Liver (tissue), 9 donors: ENCODE data around the gene PHIP. TPM values are rescaled to one million over a fixed set of nuclear protein-coding genes. Genes with fewer than 3 reads are reported as not detected.
"Not testable (repeated sequence)": the region's sequence is repeated elsewhere in the genome, so short reads cannot be mapped to it uniquely, and the experiment has no call there.

ENCODE experiments used
- DNase-seq: peaks from one replicate; pipeline ENCODE4 v3.0.0-alpha.2; 2017; ENCODE audit warnings: low spot score
- H3K27ac ChIP-seq, 2 donors: one replicate each; pipeline ENCODE4 v1.7.0; 2013; ENCODE audit warnings: inconsistent platforms in 2 of 2, low read length in 2 of 2, control low read depth in 1 of 2, low read depth in 1 of 2, mild to moderate bottlenecking in 1 of 2
- H3K27me3 ChIP-seq, 4 donors: one replicate each; pipeline versions ENCODE4 v1.6.1 to v1.7.0; 2013; ENCODE audit warnings: low read length in 3 of 4, inconsistent platforms in 1 of 4, mild to moderate bottlenecking in 1 of 4, moderate library complexity in 1 of 4; ENCODE audit not compliant: control insufficient read depth in 4 of 4, insufficient read depth in 4 of 4
- H3K36me3 ChIP-seq, 4 donors: one replicate each; pipeline versions ENCODE4 v1.6.1 to v1.7.0; 2013; ENCODE audit warnings: low read length in 3 of 4, mild to moderate bottlenecking in 3 of 4, low read depth in 1 of 4, moderate library complexity in 1 of 4; ENCODE audit not compliant: control insufficient read depth in 4 of 4, insufficient read depth in 3 of 4
- H3K4me1 ChIP-seq, 4 donors: one replicate each; pipeline versions ENCODE4 v1.6.1 to v1.7.0; 2013; ENCODE audit warnings: low read length in 3 of 4, mild to moderate bottlenecking in 3 of 4, moderate library complexity in 1 of 4; ENCODE audit not compliant: control insufficient read depth in 4 of 4, insufficient read depth in 4 of 4
- H3K4me3 ChIP-seq, 3 donors: one replicate each; pipeline versions ENCODE4 v1.6.1 to v1.7.0; 2013; ENCODE audit warnings: low read length in 3 of 3, control low read depth in 1 of 3, low read depth in 1 of 3, mild to moderate bottlenecking in 1 of 3
- H3K9ac ChIP-seq, 2 donors: one replicate each; pipeline ENCODE4 v1.7.0; 2013; ENCODE audit warnings: low read length in 2 of 2, mild to moderate bottlenecking in 2 of 2, moderate library complexity in 2 of 2, control low read depth in 1 of 2, low read depth in 1 of 2
- H3K9me3 ChIP-seq, 4 donors: one replicate each; pipeline versions ENCODE4 v1.6.1 to v1.7.0; 2013; ENCODE audit warnings: low read length in 3 of 4; ENCODE audit not compliant: control insufficient read depth in 4 of 4
- CTCF ChIP-seq: fragments of 150-350 bp; IDR thresholded peaks from 2 replicates; pipeline ENCODE4 v1.5.1; 2017; ENCODE audit warnings: improper control_type of control experiment, low read depth, low read length; ENCODE audit not compliant: missing input control
- EGR1 ChIP-seq, 2 donors: IDR thresholded peaks; 2 replicates each; pipeline ENCODE4 v1.6.1; 2016 to 2018; ENCODE audit warnings: antibody characterized with exemption in 2 of 2, low read depth in 2 of 2
- FOXA1 ChIP-seq: IDR thresholded peaks from 2 replicates; pipeline ENCODE4 v1.6.1; 2016; ENCODE audit warnings: antibody characterized with exemption
- FOXA2 ChIP-seq: IDR thresholded peaks from 2 replicates; pipeline ENCODE4 v1.6.1; 2016; ENCODE audit warnings: antibody characterized with exemption
- GABPA ChIP-seq, 2 donors: IDR thresholded peaks in 1 of 2; conservative IDR thresholded peaks in 1 of 2; 2 replicates each; pipeline ENCODE4 v1.6.1; 2016; ENCODE audit warnings: antibody characterized with exemption in 2 of 2, mild to moderate bottlenecking in 1 of 2, moderate library complexity in 1 of 2
- HNF4A ChIP-seq, 2 donors: conservative IDR thresholded peaks; 2 replicates each; pipeline ENCODE4 v1.6.1; 2016; ENCODE audit warnings: antibody characterized with exemption in 2 of 2, mild to moderate bottlenecking in 2 of 2
- HNF4G ChIP-seq: IDR thresholded peaks from 2 replicates; pipeline ENCODE4 v1.6.1; 2016; ENCODE audit warnings: antibody characterized with exemption
- JUND ChIP-seq, 2 donors: IDR thresholded peaks; 2 replicates each; pipeline ENCODE4 v1.6.1; 2016; ENCODE audit warnings: antibody characterized with exemption in 2 of 2
- MAX ChIP-seq: IDR thresholded peaks from 2 replicates; pipeline ENCODE4 v1.6.1; 2016; ENCODE audit warnings: antibody characterized with exemption
- NR2F2 ChIP-seq: IDR thresholded peaks from 2 replicates; pipeline ENCODE4 v1.6.1; 2016; ENCODE audit warnings: antibody characterized with exemption
- RAD21 ChIP-seq, 2 donors: IDR thresholded peaks; 2 replicates each; pipeline ENCODE4 v1.6.1; 2016; ENCODE audit warnings: antibody characterized with exemption in 2 of 2, mild to moderate bottlenecking in 2 of 2
- REST ChIP-seq: IDR thresholded peaks from 2 replicates; pipeline ENCODE4 v1.6.1; 2016; ENCODE audit warnings: antibody characterized with exemption, mild to moderate bottlenecking
- RXRA ChIP-seq, 2 donors: IDR thresholded peaks; 2 replicates each; pipeline ENCODE4 v1.6.1; 2017 to 2018; ENCODE audit warnings: antibody characterized with exemption in 2 of 2, mild to moderate bottlenecking in 1 of 2
- SP1 ChIP-seq: IDR thresholded peaks from 2 replicates; pipeline ENCODE4 v1.6.1; 2018; ENCODE audit warnings: antibody characterized with exemption, mild to moderate bottlenecking
- TAF1 ChIP-seq: conservative IDR thresholded peaks from 2 replicates; pipeline ENCODE4 v1.6.1; 2016; ENCODE audit warnings: antibody characterized with exemption, mild to moderate bottlenecking
- YY1 ChIP-seq: IDR thresholded peaks from 2 replicates; pipeline ENCODE4 v1.6.1; 2016; ENCODE audit warnings: antibody characterized with exemption, mild to moderate bottlenecking
- WGBS: extraction: QIAGEN DNeasy Blood & Tissue Kit; methylation state at CpG from one replicate; pipeline ENCODE4 v1.1.7; 2013; 5-methylcytosine and 5-hydroxymethylcytosine counted together
- polyA plus RNA-seq, 2 donors: library from polyadenylated mRNA; stranded (reverse) in 1 of 2; unstranded in 1 of 2; fragments of 200-250 nt in 1 of 2; fragments of >200 nt in 1 of 2; fragmentation: Nextera tagmentation in 1 of 2; extraction: Ambion mirVana in 1 of 2; gene quantifications; one replicate each; pipeline versions ENCODE4 v1.2.1 to v1.2.3, GENCODE V29; 2013 to 2015
- total RNA-seq, 2 donors: library from RNA; depleted of rRNA; stranded (reverse); fragments of >200 nt; gene quantifications; one replicate each; pipeline ENCODE4 v1.2.3, GENCODE V29; 2014
- TF ChIP-seq, protein P1 (sequence below): IDR thresholded peaks from 2 replicates; pipeline ENCODE4 v1.6.1; 2016; ENCODE audit warnings: antibody characterized with exemption
- TF ChIP-seq, protein P2 (sequence below): IDR thresholded peaks from 2 replicates; pipeline ENCODE4 v1.6.1; 2016; ENCODE audit warnings: antibody characterized with exemption
- donor health status: healthy.
- donor health status: healthy.
- donor health status: healthy.
- donor health status: healthy.
- donor health status: healthy.

PHIP gene
- total and polyA plus RNA-seq, 4 donors, result 1.6 to 22.4 (median 9.4) TPM

DNA sequence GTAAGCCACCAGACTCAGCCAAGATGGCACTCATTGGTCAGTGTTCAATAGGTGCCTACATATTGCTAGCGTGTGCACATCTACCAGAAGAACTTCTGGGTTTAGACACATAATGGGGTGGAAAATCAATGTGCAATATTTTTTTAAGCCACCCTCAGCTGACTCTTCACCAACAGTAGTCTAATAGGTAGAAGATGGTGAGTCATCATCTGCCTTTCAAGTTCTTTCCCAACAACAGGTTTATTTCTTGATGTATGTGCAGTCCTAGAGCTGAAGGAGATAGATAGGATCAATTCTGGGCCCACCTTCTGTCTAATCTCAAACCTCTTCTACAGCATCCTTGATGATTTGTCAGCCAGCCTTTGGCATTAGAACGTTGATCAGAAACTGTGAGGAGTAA is 169.4 kb downstream of the PHIP start:
- H3K27ac ChIP-seq, result no peak overlapping the region
- peaks cover 0 to 3% (median 1%) of the 10 kb centered on the region in 4 donors for H3K27me3 ChIP-seq
- peaks cover 0 to 6% (median 5%) of the 10 kb centered on the region in 4 donors for H3K4me1 ChIP-seq
- no peaks in the 10 kb centered on the region for H3K9me3 ChIP-seq
- TF ChIP-seq CTCF, result no peak
- no peak for TF ChIP-seq YY1
- TF ChIP-seq HNF4A (conservative IDR thresholded peaks at IDR 0.05), result no peak
- TF ChIP-seq TAF1, result no peak
- no peak for TF ChIP-seq HNF4G
- TF ChIP-seq, protein P1, sequence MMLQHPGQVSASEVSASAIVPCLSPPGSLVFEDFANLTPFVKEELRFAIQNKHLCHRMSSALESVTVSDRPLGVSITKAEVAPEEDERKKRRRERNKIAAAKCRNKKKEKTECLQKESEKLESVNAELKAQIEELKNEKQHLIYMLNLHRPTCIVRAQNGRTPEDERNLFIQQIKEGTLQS, result no peak
- no peak for TF ChIP-seq JUND (IDR thresholded peaks at IDR 0.05)
- TF ChIP-seq FOXA1, result no peak
- TF ChIP-seq NR2F2, result no peak
- no peak for TF ChIP-seq EGR1 (IDR thresholded peaks at IDR 0.05; ENCODE audit: low read depth in 2 of 2)
- 93% methylated on average over 2 of the region's 2 CpGs for WGBS
- DNase-seq, result no peak
- no peaks in the 10 kb centered on the region for H3K36me3 ChIP-seq
- no peak overlapping the region for H3K4me3 ChIP-seq
- no peak overlapping the region for H3K9ac ChIP-seq

DNA sequence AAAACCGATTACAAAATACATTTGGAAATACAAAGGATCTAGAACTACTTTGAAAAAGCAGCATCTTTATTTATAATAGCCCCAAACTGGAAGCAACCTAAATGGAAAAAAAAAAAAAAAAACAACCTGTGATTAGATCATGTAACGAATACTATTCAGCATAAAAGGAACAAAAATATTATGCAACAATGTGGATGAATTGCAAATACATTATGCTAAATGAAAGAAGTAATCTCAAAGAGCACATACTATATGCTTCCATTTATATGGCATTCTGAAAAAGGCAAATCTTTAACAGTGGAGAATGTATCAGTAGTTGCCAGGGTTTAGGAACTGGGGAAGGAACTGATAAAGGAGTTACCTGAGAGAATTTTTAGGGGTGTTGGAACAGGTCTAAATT is 181.8 kb downstream of the PHIP start:
- 92% methylated on average over 2 of the region's 2 CpGs for WGBS
- no peaks in the 10 kb centered on the region for H3K4me1 ChIP-seq
- H3K27me3 ChIP-seq, result no peaks in the 10 kb centered on the region
- no peaks in the 10 kb centered on the region for H3K9me3 ChIP-seq
- H3K4me3 ChIP-seq, result no peak overlapping the region
- H3K36me3 ChIP-seq, result no peaks in the 10 kb centered on the region
- H3K27ac ChIP-seq, result no peak overlapping the region
- TF ChIP-seq FOXA1 (no peak), HNF4A (conservative IDR thresholded peaks at IDR 0.05) (no peak), JUND (IDR thresholded peaks at IDR 0.05) (no peak), EGR1 (IDR thresholded peaks at IDR 0.05; ENCODE audit: low read depth in 2 of 2) (no peak), RAD21 (IDR thresholded peaks at IDR 0.05) (no peak), MAX (no peak), CTCF (no peak), FOXA2 (no peak), REST (no peak), TAF1 (no peak), RXRA (IDR thresholded peaks at IDR 0.05) (no peak), GABPA (IDR thresholded peaks at IDR 0.05 in 1 of 2, conservative IDR thresholded peaks at IDR 0.05 in 1 of 2) (no peak), HNF4G (no peak), SP1 (no peak), NR2F2 (no peak), YY1 (no peak)
- TF ChIP-seq, protein P1, result no peak
- TF ChIP-seq, protein P2, sequence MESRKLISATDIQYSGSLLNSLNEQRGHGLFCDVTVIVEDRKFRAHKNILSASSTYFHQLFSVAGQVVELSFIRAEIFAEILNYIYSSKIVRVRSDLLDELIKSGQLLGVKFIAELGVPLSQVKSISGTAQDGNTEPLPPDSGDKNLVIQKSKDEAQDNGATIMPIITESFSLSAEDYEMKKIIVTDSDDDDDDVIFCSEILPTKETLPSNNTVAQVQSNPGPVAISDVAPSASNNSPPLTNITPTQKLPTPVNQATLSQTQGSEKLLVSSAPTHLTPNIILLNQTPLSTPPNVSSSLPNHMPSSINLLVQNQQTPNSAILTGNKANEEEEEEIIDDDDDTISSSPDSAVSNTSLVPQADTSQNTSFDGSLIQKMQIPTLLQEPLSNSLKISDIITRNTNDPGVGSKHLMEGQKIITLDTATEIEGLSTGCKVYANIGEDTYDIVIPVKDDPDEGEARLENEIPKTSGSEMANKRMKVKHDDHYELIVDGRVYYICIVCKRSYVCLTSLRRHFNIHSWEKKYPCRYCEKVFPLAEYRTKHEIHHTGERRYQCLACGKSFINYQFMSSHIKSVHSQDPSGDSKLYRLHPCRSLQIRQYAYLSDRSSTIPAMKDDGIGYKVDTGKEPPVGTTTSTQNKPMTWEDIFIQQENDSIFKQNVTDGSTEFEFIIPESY, result no peak
- no peak overlapping the region for H3K9ac ChIP-seq
- DNase-seq, result no peak

- not testable (repeated sequence) for H3K36me3 ChIP-seq, H3K4me1 ChIP-seq, H3K9ac ChIP-seq, H3K9me3 ChIP-seq, H3K27me3 ChIP-seq, H3K4me3 ChIP-seq, H3K27ac ChIP-seq, DNase-seq
- WGBS, result 94% methylated on average over 5 of the region's 5 CpGs
Measured at GRCh38 chr6:78889901-78890300, 188.2 kb downstream of the PHIP start.
